Panc1 (cell line): ENCODE results near the gene DEGS2.

Source experiments
- CTCF ChIP-seq: fragments of 450-650 bp; IDR thresholded peaks from 2 replicates; pipeline ENCODE4 v1.5.1; 2017; ENCODE audit warnings: mild to moderate bottlenecking
- SIN3A ChIP-seq: IDR thresholded peaks from 2 replicates; pipeline ENCODE4 v1.6.1; 2012; ENCODE audit warnings: low read depth, mild to moderate bottlenecking, low read length, moderate library complexity, borderline replicate concordance; ENCODE audit not compliant: insufficient read depth

DNA sequence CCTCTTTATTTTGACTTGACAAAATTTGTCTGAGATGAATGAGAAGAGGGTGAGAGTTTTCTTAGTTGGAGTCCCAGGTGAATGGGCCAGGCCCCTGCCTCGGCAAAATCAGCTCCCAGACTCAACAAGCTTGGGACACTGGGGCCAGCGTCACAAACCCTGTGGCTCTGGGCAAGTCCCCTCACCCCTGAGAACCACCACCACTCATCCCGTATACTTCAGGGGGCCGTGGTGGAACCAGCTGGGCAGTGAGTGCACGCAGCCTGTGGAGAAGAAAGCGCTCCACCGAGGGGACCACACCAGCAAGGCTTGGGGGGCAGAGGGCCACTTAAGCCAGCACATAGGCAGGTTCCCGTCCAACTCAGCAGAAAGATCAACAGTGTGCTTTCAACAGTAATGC is 40.2 kb downstream of the DEGS2 start:
- no peak for TF ChIP-seq SIN3A
- TF ChIP-seq CTCF, result no peak
